Measurements from ENCODE around the gene SNX25. TPM values are rescaled to one million over a fixed set of nuclear protein-coding genes. Genes with fewer than 3 reads are reported as not detected.

The SNX25 gene
- total and polyA plus RNA-seq, 4 donors, result 2.8 to 13.9 (median 5.0) TPM

DNA sequence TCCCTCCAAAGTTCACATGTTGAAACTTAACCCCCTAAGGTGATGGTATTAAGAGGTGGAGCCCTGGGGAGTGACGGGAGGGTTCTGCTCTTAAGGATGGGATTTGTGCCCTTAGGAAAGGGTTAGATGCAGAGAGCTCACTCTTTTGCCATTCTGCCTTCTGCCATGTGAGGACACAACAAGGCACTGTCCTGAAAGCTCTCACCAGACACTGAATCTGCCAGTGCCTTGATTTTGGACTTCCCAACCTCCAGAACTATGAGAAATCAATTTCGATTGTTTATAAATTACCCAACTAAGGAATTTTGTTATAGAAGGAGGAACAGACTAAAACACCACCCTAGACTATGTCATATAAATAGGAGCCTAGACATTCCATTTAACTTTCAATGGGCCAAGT lies 174.7 kb downstream of the SNX25 start (continued):
- TF ChIP-seq, protein P1, sequence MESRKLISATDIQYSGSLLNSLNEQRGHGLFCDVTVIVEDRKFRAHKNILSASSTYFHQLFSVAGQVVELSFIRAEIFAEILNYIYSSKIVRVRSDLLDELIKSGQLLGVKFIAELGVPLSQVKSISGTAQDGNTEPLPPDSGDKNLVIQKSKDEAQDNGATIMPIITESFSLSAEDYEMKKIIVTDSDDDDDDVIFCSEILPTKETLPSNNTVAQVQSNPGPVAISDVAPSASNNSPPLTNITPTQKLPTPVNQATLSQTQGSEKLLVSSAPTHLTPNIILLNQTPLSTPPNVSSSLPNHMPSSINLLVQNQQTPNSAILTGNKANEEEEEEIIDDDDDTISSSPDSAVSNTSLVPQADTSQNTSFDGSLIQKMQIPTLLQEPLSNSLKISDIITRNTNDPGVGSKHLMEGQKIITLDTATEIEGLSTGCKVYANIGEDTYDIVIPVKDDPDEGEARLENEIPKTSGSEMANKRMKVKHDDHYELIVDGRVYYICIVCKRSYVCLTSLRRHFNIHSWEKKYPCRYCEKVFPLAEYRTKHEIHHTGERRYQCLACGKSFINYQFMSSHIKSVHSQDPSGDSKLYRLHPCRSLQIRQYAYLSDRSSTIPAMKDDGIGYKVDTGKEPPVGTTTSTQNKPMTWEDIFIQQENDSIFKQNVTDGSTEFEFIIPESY (IDR thresholded peaks at IDR 0.05), result no peak

DNA sequence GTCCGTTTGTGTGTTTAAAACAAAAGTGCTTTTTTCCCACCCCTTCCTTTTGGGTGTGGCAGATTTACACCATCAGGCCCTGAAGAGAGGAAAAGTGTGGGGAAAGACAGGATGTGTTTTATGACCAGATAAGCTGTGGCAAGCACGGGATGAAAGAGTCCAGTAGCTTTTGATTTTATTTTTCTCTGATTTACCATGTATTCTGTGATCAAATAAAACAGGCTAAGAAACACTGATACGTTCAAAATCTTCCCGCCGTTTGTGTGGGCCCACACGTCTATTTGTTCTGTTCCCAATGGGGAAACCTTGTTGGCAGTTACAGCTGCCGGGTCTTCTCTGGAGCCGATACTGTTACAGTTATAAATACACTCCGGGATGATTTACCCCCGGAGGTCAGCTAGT lies 175.5 kb downstream of the SNX25 start:
- Histone ChIP-seq H3K27ac (ENCODE audit: low read depth in 1 of 2, low read length in 2 of 2) (no peak overlapping the region), H3K27me3 (ENCODE audit: control insufficient read depth in 4 of 4, insufficient read depth in 4 of 4, low read length in 3 of 4) (no peaks in the 10 kb centered on the region), H3K9me3 (ENCODE audit: control insufficient read depth in 4 of 4, low read length in 3 of 4) (peaks cover 0 to 4% (median 0%) of the 10 kb centered on the region in 4 donors), H3K9ac (ENCODE audit: low read depth in 1 of 2, low read length in 2 of 2) (no peak overlapping the region), H3K4me3 (ENCODE audit: low read depth in 1 of 3, low read length in 3 of 3) (no peak overlapping the region), H3K36me3 (ENCODE audit: control insufficient read depth in 4 of 4, insufficient read depth in 3 of 4, low read depth in 1 of 4, low read length in 3 of 4) (no peaks in the 10 kb centered on the region), H3K4me1 (ENCODE audit: control insufficient read depth in 4 of 4, insufficient read depth in 4 of 4, low read length in 3 of 4) (peaks cover 0 to 5% (median 1%) of the 10 kb centered on the region in 4 donors)
- WGBS, result 60% methylated on average over 10 of the region's 10 CpGs
- TF ChIP-seq, protein P2, sequence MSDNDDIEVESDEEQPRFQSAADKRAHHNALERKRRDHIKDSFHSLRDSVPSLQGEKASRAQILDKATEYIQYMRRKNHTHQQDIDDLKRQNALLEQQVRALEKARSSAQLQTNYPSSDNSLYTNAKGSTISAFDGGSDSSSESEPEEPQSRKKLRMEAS (IDR thresholded peaks at IDR 0.05), result no peak
- TF ChIP-seq, protein P3, sequence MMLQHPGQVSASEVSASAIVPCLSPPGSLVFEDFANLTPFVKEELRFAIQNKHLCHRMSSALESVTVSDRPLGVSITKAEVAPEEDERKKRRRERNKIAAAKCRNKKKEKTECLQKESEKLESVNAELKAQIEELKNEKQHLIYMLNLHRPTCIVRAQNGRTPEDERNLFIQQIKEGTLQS (IDR thresholded peaks at IDR 0.05), result no peak
- no peak for TF ChIP-seq EGR1 (IDR thresholded peaks at IDR 0.05; ENCODE audit: low read depth in 2 of 2)
- no peak for TF ChIP-seq RAD21 (IDR thresholded peaks at IDR 0.05)
- no peak for TF ChIP-seq FOXA2 (IDR thresholded peaks at IDR 0.05)
- no peak for TF ChIP-seq YY1 (IDR thresholded peaks at IDR 0.05)
- TF ChIP-seq GABPA (IDR thresholded peaks at IDR 0.05 in 1 of 2, conservative IDR thresholded peaks at IDR 0.05 in 1 of 2), result no peak
- TF ChIP-seq SP1 (IDR thresholded peaks at IDR 0.05), result no peak
- TF ChIP-seq, protein P1 (IDR thresholded peaks at IDR 0.05), result no peak
- no peak for TF ChIP-seq HNF4G (IDR thresholded peaks at IDR 0.05)
- TF ChIP-seq, protein P4, sequence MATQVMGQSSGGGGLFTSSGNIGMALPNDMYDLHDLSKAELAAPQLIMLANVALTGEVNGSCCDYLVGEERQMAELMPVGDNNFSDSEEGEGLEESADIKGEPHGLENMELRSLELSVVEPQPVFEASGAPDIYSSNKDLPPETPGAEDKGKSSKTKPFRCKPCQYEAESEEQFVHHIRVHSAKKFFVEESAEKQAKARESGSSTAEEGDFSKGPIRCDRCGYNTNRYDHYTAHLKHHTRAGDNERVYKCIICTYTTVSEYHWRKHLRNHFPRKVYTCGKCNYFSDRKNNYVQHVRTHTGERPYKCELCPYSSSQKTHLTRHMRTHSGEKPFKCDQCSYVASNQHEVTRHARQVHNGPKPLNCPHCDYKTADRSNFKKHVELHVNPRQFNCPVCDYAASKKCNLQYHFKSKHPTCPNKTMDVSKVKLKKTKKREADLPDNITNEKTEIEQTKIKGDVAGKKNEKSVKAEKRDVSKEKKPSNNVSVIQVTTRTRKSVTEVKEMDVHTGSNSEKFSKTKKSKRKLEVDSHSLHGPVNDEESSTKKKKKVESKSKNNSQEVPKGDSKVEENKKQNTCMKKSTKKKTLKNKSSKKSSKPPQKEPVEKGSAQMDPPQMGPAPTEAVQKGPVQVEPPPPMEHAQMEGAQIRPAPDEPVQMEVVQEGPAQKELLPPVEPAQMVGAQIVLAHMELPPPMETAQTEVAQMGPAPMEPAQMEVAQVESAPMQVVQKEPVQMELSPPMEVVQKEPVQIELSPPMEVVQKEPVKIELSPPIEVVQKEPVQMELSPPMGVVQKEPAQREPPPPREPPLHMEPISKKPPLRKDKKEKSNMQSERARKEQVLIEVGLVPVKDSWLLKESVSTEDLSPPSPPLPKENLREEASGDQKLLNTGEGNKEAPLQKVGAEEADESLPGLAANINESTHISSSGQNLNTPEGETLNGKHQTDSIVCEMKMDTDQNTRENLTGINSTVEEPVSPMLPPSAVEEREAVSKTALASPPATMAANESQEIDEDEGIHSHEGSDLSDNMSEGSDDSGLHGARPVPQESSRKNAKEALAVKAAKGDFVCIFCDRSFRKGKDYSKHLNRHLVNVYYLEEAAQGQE (IDR thresholded peaks at IDR 0.05), result no peak
- no peak for TF ChIP-seq HNF4A (conservative IDR thresholded peaks at IDR 0.05)
- no peak for TF ChIP-seq NR2F2 (IDR thresholded peaks at IDR 0.05)
- no peak for TF ChIP-seq FOXA1 (IDR thresholded peaks at IDR 0.05)
- DNase-seq (ENCODE audit: low spot score), result no peak

Measured in liver (tissue), 9 donors.